Chondrocyte (in vitro differentiated cells): ENCODE data around the gene THSD7B. TPM values are rescaled to one million over a fixed set of nuclear protein-coding genes. Genes with fewer than 3 reads are reported as not detected.

Source experiments
- DNase-seq: peaks from one replicate; pipeline ENCODE4 v3.0.0; 2021; ENCODE audit warnings: mixed read lengths, low spot score
- H3K27ac Mint-ChIP-seq: one replicate; pipeline ENCODE4 v1.8.0; 2021; ENCODE audit warnings: mild to moderate bottlenecking, moderate library complexity, mixed read lengths; ENCODE audit not compliant: unreplicated experiment
- H3K27me3 Mint-ChIP-seq: 2 replicates; pipeline ENCODE4 v1.8.0; 2021; ENCODE audit warnings: low read depth, mixed read lengths
- H3K36me3 Mint-ChIP-seq: 2 replicates; pipeline ENCODE4 v1.8.0; 2021; ENCODE audit warnings: low read depth, mixed read lengths
- H3K4me1 Mint-ChIP-seq: 2 replicates; pipeline ENCODE4 v1.8.0; 2021; ENCODE audit warnings: low read depth, mild to moderate bottlenecking, mixed read lengths
- H3K4me3 Mint-ChIP-seq: one replicate; pipeline ENCODE4 v1.8.0; 2021; ENCODE audit warnings: mild to moderate bottlenecking, moderate library complexity, mixed read lengths; ENCODE audit not compliant: unreplicated experiment
- H3K9me3 Mint-ChIP-seq: 2 replicates; pipeline ENCODE4 v1.8.0; 2021; ENCODE audit warnings: low read depth, mixed read lengths
- total RNA-seq: library from RNA; stranded (reverse); gene quantifications from 3 replicates; pipeline ENCODE4 v1.2.1, GENCODE V29; 2021
- TF ChIP-seq, protein P1 (sequence below): fragments of 200-600 bp; sonication (generic); IDR thresholded peaks from 2 replicates; pipeline ENCODE4 v1.5.0; 2021; ENCODE audit warnings: antibody characterized with exemption, mild to moderate bottlenecking, moderate library complexity

The THSD7B gene
- total RNA-seq, 1 donor from 2014 or later = not detected

DNA sequence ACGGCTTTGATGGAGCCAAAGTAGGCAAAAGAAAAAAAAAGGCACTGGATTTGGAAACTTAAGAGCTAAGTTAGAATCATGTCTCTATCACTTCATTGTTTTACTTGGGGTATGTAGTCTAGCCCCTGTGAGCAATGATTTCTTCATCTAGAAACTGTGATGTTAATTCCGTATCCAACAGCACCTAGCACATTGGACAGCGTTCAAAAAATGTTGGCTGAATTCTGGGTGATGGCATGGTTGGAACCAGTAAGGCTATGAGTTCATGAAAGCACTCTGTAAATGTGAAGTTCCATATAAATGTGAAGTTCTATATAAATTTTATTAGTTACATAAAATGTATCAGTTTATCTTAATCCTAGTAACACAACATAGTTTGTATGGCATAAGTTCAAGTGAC, 890.5 kb downstream of the THSD7B start:
- H3K36me3 Mint-ChIP-seq = no peaks in the 10 kb centered on the region
- DNase-seq = no peak
- H3K4me1 Mint-ChIP-seq = no peaks in the 10 kb centered on the region
- H3K27ac Mint-ChIP-seq = no peak overlapping the region
- H3K9me3 Mint-ChIP-seq = no peaks in the 10 kb centered on the region
- no peak overlapping the region for H3K4me3 Mint-ChIP-seq
- TF ChIP-seq, protein P1, sequence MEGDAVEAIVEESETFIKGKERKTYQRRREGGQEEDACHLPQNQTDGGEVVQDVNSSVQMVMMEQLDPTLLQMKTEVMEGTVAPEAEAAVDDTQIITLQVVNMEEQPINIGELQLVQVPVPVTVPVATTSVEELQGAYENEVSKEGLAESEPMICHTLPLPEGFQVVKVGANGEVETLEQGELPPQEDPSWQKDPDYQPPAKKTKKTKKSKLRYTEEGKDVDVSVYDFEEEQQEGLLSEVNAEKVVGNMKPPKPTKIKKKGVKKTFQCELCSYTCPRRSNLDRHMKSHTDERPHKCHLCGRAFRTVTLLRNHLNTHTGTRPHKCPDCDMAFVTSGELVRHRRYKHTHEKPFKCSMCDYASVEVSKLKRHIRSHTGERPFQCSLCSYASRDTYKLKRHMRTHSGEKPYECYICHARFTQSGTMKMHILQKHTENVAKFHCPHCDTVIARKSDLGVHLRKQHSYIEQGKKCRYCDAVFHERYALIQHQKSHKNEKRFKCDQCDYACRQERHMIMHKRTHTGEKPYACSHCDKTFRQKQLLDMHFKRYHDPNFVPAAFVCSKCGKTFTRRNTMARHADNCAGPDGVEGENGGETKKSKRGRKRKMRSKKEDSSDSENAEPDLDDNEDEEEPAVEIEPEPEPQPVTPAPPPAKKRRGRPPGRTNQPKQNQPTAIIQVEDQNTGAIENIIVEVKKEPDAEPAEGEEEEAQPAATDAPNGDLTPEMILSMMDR = no peak
- H3K27me3 Mint-ChIP-seq = peaks cover 3% of the 10 kb centered on the region

DNA sequence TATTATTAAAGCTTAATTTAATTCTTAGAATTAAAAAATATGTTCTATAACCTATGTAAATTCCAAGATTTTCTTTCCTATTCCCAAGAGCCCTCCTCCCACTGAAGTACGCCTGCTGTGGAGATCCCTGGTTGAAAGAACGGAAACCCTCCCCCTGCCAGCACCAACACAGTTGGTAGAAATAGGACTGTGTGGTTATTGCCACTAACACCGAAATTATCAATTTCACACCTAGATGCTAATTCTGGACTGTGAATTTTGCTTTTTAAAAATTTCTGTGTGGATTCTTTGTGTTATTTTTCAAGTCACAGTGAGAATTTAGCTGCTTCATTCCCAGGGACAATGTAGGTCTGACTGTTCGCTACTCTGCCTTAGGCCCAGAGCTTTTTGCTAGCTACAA, 893.1 kb downstream of the THSD7B start:
- Mint-ChIP-seq H3K36me3 (no peaks in the 10 kb centered on the region), H3K27me3 (peaks cover 1% of the 10 kb centered on the region), H3K4me3 (no peak overlapping the region), H3K27ac (no peak overlapping the region), H3K4me1 (no peaks in the 10 kb centered on the region), H3K9me3 (no peaks in the 10 kb centered on the region)
- TF ChIP-seq, protein P1 = no peak
- DNase-seq = no peak

DNA sequence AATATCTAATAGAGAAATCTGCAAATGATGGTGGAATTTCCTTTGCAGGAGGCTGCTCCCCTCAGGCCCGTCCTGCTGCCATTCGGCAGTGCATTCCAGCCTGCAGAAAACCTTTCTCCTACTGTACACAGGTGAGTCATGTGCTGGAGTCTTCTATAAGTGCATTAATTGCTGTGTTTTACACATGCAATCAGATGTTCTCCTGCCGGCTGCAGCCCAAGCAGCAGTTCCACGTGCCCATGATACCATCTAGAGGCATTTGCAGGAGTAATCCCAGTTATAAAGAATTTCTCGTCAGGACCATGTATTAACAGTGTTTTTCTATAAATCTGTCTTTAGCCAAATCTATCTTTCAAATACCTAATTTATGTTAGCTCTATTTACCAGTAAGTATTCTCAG, 894.3 kb downstream of the THSD7B start:
- Mint-ChIP-seq H3K4me1 (no peaks in the 10 kb centered on the region), H3K9me3 (no peaks in the 10 kb centered on the region), H3K36me3 (no peaks in the 10 kb centered on the region), H3K27me3 (no peaks in the 10 kb centered on the region), H3K4me3 (no peak overlapping the region), H3K27ac (no peak overlapping the region)
- DNase-seq = no peak
- TF ChIP-seq, protein P1 = peak; percentile 45

DNA sequence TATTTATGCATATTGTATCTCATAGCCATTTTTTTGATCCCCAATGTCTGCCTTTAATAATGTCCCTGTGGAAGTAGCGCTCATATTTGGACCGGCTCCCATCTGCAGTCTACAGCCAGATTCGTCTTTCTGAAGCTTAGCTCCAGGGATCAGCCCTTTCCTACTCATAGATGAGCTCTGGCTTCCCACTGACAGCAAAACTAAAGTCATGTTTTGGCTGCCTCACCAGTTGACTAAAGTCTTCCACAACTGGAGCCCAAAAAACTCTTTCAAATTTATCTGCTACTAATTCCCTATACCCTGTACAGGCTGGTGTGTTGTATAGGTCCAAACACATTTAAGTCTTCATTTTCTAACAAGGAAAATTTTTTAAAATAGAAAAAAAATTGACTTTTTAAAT, 904.8 kb downstream of the THSD7B start:
- H3K27ac Mint-ChIP-seq = no peak overlapping the region
- TF ChIP-seq, protein P1 = no peak
- DNase-seq = no peak
- no peaks in the 10 kb centered on the region for H3K4me1 Mint-ChIP-seq
- no peaks in the 10 kb centered on the region for H3K9me3 Mint-ChIP-seq
- peaks cover 3% of the 10 kb centered on the region for H3K27me3 Mint-ChIP-seq
- H3K4me3 Mint-ChIP-seq = no peak overlapping the region
- no peaks in the 10 kb centered on the region for H3K36me3 Mint-ChIP-seq

DNA sequence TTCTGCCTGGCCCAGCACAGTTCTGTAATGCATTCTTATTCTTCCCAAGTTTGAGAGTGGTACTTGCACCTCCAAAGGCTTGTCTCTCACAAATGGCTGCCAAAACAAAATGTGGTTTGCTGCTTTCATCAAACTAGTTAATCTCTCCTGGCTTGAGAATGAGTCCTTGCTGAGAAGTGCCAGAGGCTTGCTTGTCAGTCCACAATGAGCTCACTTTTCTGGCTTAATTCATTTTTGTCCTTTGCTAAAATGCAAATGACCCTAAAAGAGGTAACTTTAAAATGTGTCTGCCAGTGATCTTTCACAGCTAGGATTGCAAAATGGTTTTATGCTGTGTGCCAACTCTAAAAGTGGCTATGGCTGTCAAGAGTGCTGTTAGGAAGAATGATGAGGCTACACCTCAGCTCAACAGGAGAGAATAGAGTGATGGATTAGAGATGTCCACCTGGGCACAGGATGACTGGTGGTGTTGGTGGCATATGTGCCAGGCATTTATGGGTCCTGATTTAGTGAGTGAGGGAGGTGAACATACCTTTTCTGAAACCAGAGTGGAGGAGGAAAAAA, 907.7 kb downstream of the THSD7B start:
- no peak for DNase-seq
- Mint-ChIP-seq H3K9me3 (no peaks in the 10 kb centered on the region), H3K4me3 (no peak overlapping the region), H3K36me3 (no peaks in the 10 kb centered on the region), H3K4me1 (no peaks in the 10 kb centered on the region), H3K27me3 (peaks cover 12% of the 10 kb centered on the region), H3K27ac (no peak overlapping the region)
- TF ChIP-seq, protein P1 = no peak
